Loucy (cell line): Measurements from ENCODE around the gene GRN.

Experiments used
- EZH2phosphoT487 ChIP-seq: fragments of 200-600 bp; IDR thresholded peaks from 2 replicates; pipeline ENCODE4 v1.6.1; 2018; ENCODE audit warnings: antibody characterized with exemption, mild to moderate bottlenecking, moderate library complexity, borderline replicate concordance
- TF ChIP-seq, protein P1 (sequence below): fragments of 200-600 bp; sonication (generic); conservative IDR thresholded peaks from 2 replicates; pipeline ENCODE4 v1.5.1; 2014; ENCODE audit warnings: mild to moderate bottlenecking, antibody characterized with exemption, low read length

DNA sequence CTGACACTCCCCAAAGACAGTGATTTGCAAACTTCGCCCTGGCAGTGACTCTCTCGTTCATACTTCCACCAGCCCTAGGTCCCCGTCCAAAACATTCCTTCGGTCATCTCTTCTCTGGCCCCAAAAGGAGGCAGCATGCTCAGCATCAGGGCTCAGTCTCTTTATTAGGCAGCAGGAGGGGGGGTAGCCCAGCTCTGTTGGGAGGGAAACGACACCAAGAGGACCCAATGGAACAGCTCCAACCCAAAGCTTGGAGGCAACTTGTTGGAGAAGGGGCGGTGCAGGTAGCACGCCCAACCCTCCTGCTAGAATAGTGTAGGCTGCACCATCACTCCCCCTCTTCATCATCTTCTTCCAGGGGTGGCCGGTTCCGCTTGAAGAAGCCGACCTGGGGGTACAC is 26.9 kb downstream of the GRN start:
- no peak for TF ChIP-seq EZH2phosphoT487
- TF ChIP-seq, protein P1, sequence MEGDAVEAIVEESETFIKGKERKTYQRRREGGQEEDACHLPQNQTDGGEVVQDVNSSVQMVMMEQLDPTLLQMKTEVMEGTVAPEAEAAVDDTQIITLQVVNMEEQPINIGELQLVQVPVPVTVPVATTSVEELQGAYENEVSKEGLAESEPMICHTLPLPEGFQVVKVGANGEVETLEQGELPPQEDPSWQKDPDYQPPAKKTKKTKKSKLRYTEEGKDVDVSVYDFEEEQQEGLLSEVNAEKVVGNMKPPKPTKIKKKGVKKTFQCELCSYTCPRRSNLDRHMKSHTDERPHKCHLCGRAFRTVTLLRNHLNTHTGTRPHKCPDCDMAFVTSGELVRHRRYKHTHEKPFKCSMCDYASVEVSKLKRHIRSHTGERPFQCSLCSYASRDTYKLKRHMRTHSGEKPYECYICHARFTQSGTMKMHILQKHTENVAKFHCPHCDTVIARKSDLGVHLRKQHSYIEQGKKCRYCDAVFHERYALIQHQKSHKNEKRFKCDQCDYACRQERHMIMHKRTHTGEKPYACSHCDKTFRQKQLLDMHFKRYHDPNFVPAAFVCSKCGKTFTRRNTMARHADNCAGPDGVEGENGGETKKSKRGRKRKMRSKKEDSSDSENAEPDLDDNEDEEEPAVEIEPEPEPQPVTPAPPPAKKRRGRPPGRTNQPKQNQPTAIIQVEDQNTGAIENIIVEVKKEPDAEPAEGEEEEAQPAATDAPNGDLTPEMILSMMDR, result no peak
